Urinary bladder (tissue), 4 donors: ENCODE measurements around the gene SBSN. TPM values are rescaled to one million over a fixed set of nuclear protein-coding genes. Genes with fewer than 3 reads are reported as not detected.

Experiments used
- DNase-seq: peaks from one replicate; pipeline ENCODE4 v3.0.0-alpha.2; 2015; ENCODE audit errors: extremely low spot score
- H3K27ac ChIP-seq: one replicate; pipeline ENCODE4 v1.5.1; 2013; ENCODE audit warnings: low read depth, mild to moderate bottlenecking, moderate library complexity
- H3K36me3 ChIP-seq: one replicate; pipeline ENCODE4 v1.6.1; 2013; ENCODE audit warnings: mild to moderate bottlenecking, moderate library complexity; ENCODE audit not compliant: insufficient read depth
- H3K4me1 ChIP-seq: one replicate; pipeline ENCODE4 v1.6.1; 2013; ENCODE audit warnings: mild to moderate bottlenecking, moderate library complexity; ENCODE audit not compliant: insufficient read depth
- H3K4me3 ChIP-seq: one replicate; pipeline ENCODE4 v1.5.1; 2013; ENCODE audit warnings: low read depth, low read length
- WGBS: extraction: QIAGEN DNeasy Blood & Tissue Kit; methylation state at CpG from one replicate; pipeline ENCODE4 v1.1.7; 2013; 5-methylcytosine and 5-hydroxymethylcytosine counted together
- polyA plus RNA-seq: library from polyadenylated mRNA; stranded (reverse); fragments of 200-250 nt; gene quantifications from one replicate; pipeline ENCODE4 v1.2.3, GENCODE V29; 2013
- total RNA-seq: library from RNA; depleted of rRNA; stranded (reverse); fragments of >200 nt; gene quantifications from one replicate; pipeline ENCODE4 v1.2.3, GENCODE V29; 2014
- donor health status: healthy with polysubstance abuse.
- donor health status: healthy.

The SBSN gene
- total and polyA plus RNA-seq, 2 donors, result 0.15 TPM; not detected in 1

- 20% methylated on average over 6 of the region's 6 CpGs for WGBS
- Histone ChIP-seq H3K4me3 (no peak overlapping the region), H3K36me3 (no peaks in the 10 kb centered on the region), H3K27ac (no peak overlapping the region), H3K4me1 (no peaks in the 10 kb centered on the region)
- no peak for DNase-seq
These were observed 21.2 kb upstream of the SBSN start for GRCh38 chr19:35549174-35549788.

- DNase-seq, result no peak
- Histone ChIP-seq H3K36me3 (no peaks in the 10 kb centered on the region), H3K4me3 (no peak overlapping the region), H3K27ac (no peak overlapping the region), H3K4me1 (no peaks in the 10 kb centered on the region)
- WGBS, result 82% methylated on average over 8 of the region's 8 CpGs
These were observed 18.4 kb upstream of the SBSN start for GRCh38 chr19:35546532-35546931.

- WGBS, result 3% methylated on average over 27 of the region's 27 CpGs
- no peaks in the 10 kb centered on the region for H3K36me3 ChIP-seq
- DNase-seq, result no peak
- no peaks in the 10 kb centered on the region for H3K4me1 ChIP-seq
- H3K27ac ChIP-seq, result peak overlapping the region; percentile 68
- H3K4me3 ChIP-seq, result peak overlapping the region; percentile 91
These were observed 17.8 kb upstream of the SBSN start for GRCh38 chr19:35545855-35546381.

GRCh38 chr19:35545001-35545854, 17.1 kb upstream of the SBSN start, which contains the start of gene TMEM147:
TMEM147 (plus strand) TSS chr19:35545626; CDS start chr19:35545740, 114 bp downstream.
- WGBS, result under 1% methylated on average over 85 of the region's 85 CpGs
- Histone ChIP-seq H3K36me3 (no peaks in the 10 kb centered on the region), H3K4me3 (peak within 1 kb of the TSS; percentile 91), H3K4me1 (no peaks in the 10 kb centered on the region), H3K27ac (peak within 1 kb of the TSS; percentile 68)
- DNase-seq, result peak; percentile 43

- no peak overlapping the region for H3K27ac ChIP-seq
- 72% methylated on average over 3 of the region's 3 CpGs for WGBS
- H3K4me1 ChIP-seq, result no peaks in the 10 kb centered on the region
- peak overlapping the region; percentile 91 for H3K4me3 ChIP-seq
- DNase-seq, result no peak
- H3K36me3 ChIP-seq, result no peaks in the 10 kb centered on the region
These were observed 16.1 kb upstream of the SBSN start for GRCh38 chr19:35544110-35544802.

GRCh38 chr19:35543280-35544109, 15.4 kb upstream of the SBSN start:
- Histone ChIP-seq H3K27ac (no peak overlapping the region), H3K36me3 (no peaks in the 10 kb centered on the region), H3K4me1 (no peaks in the 10 kb centered on the region), H3K4me3 (no peak overlapping the region)
- 94% methylated on average over 15 of the region's 15 CpGs for WGBS
- no peak for DNase-seq

GRCh38 chr19:35542209-35542608, 14.1 kb upstream of the SBSN start:
- DNase-seq, result no peak
- Histone ChIP-seq H3K27ac (no peak overlapping the region), H3K4me1 (no peaks in the 10 kb centered on the region), H3K36me3 (no peaks in the 10 kb centered on the region), H3K4me3 (no peak overlapping the region)
- 96% methylated on average over 11 of the region's 11 CpGs for WGBS

- no peaks in the 10 kb centered on the region for H3K4me1 ChIP-seq
- WGBS, result 81% methylated on average over 7 of the region's 7 CpGs
- no peak overlapping the region for H3K4me3 ChIP-seq
- no peak for DNase-seq
- H3K27ac ChIP-seq, result no peak overlapping the region
- H3K36me3 ChIP-seq, result no peaks in the 10 kb centered on the region
These were observed 12.3 kb upstream of the SBSN start for GRCh38 chr19:35540356-35540927.

GRCh38 chr19:35539850-35540249, 11.7 kb upstream of the SBSN start:
- H3K4me3 ChIP-seq, result no peak overlapping the region
- H3K27ac ChIP-seq, result no peak overlapping the region
- H3K36me3 ChIP-seq, result no peaks in the 10 kb centered on the region
- 92% methylated on average over 12 of the region's 12 CpGs for WGBS
- H3K4me1 ChIP-seq, result no peaks in the 10 kb centered on the region
- no peak for DNase-seq

- 64% methylated on average over 6 of the region's 6 CpGs for WGBS
These were observed 11.2 kb upstream of the SBSN start for GRCh38 chr19:35539314-35539713.

GRCh38 chr19:35534803-35535480, 6.8 kb upstream of the SBSN start:
- Histone ChIP-seq H3K4me1 (no peaks in the 10 kb centered on the region), H3K36me3 (no peaks in the 10 kb centered on the region), H3K4me3 (no peak overlapping the region), H3K27ac (no peak overlapping the region)
- DNase-seq, result no peak
- WGBS, result 65% methylated on average over 10 of the region's 10 CpGs

More at GRCh38 chr19:35539314-35539713, 11.2 kb upstream of the SBSN start:
- DNase-seq, result no peak
- no peaks in the 10 kb centered on the region for H3K36me3 ChIP-seq
- H3K4me3 ChIP-seq, result no peak overlapping the region
- no peak overlapping the region for H3K27ac ChIP-seq
- H3K4me1 ChIP-seq, result no peaks in the 10 kb centered on the region

- Histone ChIP-seq H3K4me3 (no peak overlapping the region), H3K4me1 (no peaks in the 10 kb centered on the region), H3K36me3 (no peaks in the 10 kb centered on the region), H3K27ac (no peak overlapping the region)
- no peak for DNase-seq
- 2% methylated on average over 30 of the region's 30 CpGs for WGBS
These were observed 5.8 kb upstream of the SBSN start for GRCh38 chr19:35533822-35534392.
